ENCODE results near the gene TMEM144.

TMEM144 gene
- total RNA-seq, result 0 reads per million in 4 experiments

DNA sequence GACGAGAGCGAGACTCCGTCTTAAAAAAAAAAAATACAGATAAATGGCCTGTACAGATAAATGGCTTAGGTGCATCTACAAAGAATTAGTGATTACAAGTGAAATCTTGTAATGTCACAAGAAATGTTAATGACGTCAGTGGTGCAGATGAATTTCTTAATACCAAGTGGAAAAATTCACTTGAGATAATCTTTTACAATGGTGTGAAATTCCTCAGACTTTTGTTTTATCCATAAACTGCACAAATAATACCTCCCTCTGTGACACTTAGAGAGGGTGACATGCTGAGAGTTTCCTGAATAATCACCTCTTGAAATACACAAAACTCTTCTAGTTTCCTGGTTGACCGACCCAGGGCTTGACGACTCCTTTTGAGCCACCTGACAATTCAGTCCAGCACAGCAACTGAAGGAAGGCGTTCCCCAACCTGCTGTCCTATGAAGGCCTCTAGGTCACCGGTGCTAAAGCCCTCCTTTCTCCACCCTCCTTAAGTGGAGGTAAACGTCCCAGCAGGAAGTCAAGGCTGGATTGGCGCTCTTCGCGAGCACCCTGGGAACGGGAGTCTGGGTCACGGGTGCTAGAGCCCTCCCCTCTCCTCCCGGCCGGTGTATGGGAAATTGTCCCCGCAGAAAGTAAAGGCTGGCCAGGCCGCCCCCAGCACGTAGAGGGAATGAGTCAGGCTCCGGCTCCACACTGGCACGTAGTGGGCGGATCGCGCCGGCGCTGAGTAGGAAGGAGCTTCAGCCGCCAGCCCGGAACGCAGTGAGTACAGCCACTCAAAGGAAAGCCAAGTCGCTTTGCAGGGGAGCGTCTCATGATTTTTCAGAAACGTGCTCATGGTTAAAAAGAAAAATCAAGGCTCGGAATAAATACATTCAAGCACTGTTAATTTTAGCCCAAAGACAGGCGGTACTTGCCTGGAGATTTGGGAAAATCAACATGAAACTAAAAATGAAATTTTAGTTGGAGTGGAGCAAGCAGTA is at the start of gene TMEM144:
TSS of gene TMEM144 (plus strand) at position 662 of the 983 bp plus-strand sequence. CDS start 2,182 bp downstream, outside the sequence.
- no peak for DNase-seq

DNA sequence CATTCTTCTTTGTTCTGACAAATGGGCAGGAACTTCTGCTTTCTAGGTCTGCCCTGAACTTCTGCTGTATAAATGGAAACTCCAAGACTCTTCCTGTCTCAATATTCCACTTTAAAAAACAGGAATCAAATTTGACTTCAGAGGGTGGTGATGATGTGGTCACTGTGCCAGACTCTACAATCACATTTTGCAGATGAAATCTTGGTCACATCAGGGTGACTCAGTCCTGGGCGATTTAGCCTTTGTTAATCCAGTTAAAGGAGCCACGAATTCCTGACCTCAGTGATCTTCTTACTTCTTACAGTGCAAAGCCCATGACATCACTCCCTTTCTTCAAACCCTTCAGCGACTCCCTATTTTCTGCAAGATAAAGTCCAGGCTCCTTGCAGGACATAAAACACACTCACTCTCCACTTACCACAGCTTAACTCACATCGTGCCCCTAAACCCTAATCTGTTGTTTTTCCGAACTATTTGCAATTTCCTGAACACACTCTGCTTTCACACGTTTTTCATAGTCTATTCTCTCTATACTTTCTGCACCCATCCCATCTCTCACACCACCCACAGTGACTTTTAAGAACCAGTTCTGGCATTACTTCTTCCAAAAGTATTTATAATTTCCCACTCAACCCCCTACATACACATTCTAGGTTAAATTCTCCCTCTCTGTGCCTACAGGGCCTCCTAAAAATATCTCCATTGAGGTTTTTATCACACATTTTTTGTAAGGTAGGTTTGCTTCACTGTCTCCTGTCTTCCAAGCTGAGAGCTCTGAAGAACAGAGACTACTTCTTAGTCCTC is 48.5 kb upstream of the TMEM144 start:
- DNase-seq, result no peak

- DNase-seq, result no peak
These were observed 47.7 kb upstream of the TMEM144 start for GRCh38 chr4:158162631-158163030.

DNA sequence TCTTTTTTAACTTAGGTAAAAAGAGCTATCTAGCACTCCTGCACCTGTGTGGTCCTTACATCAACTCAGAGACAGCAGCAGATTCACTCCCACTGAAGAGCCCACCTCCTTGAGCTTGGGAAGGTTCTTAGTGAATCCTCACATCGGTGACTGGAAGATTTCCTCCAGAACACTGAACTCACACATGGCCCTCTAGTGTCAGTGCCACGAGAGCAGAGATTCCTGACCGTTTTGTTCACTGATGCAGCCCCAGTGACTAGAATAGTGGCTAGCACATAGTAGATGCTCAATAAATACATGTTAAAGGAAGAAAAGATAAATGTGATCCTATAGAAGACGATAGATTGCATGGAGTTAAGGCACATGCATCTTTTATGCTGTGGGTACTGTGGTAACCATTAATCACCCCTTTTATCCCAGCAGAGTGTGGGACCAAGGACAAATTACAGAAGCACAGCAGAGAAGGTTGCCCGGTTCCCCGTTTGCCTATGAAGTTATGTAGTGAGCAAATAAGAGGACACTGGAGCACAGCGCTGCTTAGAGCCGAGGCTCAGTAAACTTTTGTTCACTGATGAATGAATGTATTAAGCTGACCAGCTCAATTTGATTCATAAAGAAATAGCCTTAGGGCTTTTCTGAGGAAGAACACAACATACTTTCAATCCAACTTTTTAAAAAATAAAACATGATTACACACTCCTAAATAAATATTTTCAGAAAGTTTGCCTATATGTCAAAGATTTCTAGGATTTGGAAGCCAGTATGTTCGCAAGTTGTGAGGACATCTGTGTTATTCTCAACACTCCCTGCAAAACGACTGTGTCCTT is 46.1 kb upstream of the TMEM144 start:
- DNase-seq, result no peak

- DNase-seq, result no peak
These were observed 45.5 kb upstream of the TMEM144 start for GRCh38 chr4:158164768-158165213.

- no peak for DNase-seq
These were observed 43.6 kb upstream of the TMEM144 start for GRCh38 chr4:158166701-158167100.

- DNase-seq, result no peak
These were observed 41.7 kb upstream of the TMEM144 start for GRCh38 chr4:158168606-158169005.

DNA sequence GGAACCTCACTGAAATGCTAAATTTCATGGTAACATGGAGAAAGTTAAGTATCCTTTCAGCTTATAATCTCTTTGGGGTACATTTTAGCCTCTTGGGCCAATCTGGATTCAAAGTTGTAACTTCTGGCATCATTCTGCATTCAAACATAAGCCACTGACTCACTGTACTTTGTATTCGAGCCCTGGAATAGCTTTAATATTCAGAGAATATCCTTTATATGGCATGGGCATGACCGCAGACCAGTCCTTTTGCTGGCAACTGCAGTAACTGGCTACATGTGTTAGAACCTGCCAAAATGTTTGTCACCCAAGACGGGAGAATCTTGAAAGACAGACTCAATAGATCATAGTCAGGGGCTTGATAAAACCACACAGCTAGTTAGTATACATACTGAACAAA is 40.8 kb upstream of the TMEM144 start:
- no peak for DNase-seq

DNA sequence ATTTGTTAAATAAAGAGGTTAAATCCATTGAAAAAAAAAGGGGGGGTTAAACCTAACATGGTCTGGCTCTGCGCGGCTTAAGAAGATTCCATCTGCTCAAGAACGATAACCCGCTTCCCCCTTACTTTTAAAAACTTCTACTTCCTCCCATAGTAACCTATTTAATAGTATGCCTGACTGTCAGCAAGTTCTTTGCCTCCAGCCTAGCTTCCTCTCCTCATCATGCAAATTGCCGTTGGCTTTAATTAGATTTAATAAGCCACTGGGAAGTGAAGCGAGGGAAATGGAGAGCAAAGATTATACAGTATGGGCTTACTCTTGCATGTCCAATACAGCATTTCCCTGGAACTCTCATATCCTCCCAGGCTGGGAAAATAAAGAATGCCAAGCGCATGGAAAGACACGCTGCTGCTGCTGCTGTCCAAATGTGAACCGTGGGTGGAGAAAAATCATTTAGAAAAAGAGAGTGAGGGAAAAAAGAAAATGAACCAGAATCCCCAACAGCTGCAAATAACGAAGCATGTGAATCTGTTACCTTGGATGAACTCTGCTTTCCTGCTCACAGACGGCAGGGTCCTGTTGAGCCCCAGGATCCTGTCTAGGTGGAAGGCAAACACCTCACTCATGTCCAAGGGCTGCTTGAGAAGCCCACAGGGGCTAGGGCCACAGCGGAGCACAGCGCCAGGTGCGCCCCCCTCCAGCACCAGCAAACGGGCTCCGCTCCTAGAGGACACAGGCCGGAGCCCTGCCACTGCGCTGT is 40.2 kb upstream of the TMEM144 start:
- no peak for DNase-seq

DNA sequence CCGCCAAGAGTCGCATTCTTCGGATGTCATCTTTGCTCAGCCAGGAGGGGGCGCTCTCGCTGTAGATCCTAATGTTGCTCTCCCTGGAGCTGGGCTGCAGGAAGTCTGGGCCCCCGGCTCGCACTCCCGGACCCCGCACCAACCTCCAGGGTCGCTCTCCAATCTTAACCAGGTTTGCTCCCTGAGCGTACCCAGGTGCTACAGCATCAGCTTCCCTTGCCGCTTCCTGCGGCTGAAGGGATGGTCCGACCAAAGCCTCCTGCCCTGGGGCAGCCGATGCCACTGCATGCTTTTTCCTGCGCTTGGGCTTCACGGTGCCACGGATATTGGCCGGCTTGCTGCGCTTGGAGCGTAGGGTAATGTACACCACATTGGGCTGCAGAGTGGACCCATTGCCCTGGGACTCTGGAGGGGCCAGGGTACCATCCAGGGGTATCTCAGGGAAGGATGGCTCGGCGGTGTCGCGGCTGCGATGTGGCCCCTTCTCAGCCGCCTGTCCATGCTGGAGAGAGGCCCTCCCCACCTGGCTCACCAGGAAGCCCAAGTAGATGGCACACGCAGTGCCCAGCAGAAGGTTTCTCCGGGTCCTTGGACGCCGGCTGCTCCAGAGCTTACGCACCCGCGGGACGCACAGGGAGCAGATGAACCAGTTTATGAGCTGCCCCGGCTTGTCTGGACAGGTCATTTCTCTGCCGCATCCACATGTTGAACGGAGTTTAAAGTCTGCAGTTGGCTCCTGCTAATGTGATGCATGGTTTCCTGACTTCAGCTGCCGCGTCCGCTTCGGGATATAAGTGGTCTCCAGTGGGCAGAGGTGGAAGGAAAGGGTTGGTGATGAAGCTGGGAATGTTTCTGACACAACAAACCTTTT is 39.4 kb upstream of the TMEM144 start:
- no peak for DNase-seq

GRCh38 chr4:158172261-158173258 is 37.7 kb upstream of the TMEM144 start, which contains the start of gene GASK1B:
GASK1B (minus strand) TSS chr4:158173025; CDS start chr4:158171375, 1,650 bp downstream.
- no peak for DNase-seq

DNA sequence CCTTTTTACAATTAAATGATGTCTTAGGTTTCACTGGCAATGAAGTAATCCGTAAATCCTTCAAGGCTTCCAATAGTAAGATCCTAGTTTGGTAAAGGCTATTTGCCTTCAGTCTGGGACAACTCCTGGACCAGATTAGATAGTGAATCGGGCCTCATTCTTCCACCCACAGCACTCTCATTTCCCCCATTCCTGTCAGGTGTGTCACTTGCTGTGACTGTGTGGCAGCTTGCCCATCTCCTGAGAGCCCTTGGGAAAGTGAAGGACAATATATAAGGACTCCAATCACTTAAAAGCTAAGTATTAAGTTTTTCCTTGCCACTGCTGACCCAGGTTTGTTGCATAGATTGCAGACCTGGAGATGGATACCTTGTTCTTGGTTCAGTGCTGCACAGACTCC is 34.2 kb upstream of the TMEM144 start:
- no peak for DNase-seq

DNA sequence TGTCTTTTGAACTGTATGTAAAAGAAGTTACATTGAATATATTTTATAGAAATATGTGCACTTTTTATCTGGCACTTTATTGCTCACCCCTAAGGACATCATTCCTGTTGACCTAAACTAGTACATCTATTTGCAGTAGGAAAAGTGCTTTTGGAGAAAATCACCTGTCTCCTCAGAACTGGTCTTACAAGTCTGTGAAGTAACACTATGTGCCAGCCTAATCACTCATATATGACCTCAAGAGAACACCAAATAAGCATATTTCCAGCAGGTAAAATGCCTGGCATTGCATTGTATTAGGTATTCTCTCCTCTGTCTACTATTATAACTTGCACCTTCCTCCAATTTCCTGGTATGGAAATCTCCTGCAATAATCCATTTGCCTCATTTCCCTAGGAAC is 33.5 kb upstream of the TMEM144 start:
- DNase-seq, result no peak

GRCh38 chr4:158179465-158179864 is 30.8 kb upstream of the TMEM144 start:
- no peak for DNase-seq

GRCh38 chr4:158181906-158182305 is 28.4 kb upstream of the TMEM144 start:
- no peak for DNase-seq

GRCh38 chr4:158182736-158183135 is 27.6 kb upstream of the TMEM144 start:
- DNase-seq, result no peak

DNA sequence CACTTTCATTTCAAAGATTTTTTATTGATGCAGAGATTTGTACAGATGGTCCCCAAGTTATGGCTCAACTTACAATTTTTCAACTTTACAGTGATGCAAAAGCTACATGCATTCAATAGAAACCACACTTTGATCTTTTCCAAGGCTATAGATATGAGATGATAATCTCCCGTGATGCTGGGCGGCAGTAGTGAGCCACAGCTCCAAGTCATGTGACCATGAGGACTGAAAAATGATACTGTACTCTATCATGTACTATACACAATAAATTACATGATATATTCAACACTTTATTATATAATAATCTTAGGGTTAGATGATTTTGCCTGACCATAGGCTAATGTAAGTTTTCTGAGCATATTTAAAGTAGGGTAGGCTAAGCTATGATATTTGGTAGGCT is 23.5 kb upstream of the TMEM144 start:
- DNase-seq, result no peak

DNA sequence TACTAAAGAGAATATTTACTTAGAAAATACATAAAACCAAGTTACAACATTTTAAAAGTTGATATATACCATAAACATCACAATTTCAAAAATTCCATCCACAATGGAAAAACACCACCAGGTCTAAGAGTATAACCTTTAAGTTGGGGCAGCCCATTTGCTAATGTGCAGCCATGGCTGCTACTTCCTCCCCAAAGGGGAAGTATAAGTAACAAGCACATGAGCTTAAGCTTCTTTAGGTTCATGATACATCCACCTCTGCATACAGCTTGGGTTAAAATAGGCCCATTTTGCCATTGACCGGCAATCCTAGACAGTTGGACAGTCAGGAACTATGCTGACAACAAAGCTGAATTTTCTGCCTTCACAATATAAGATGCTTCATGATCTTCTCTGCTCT is 20.9 kb upstream of the TMEM144 start:
- DNase-seq, result no peak

DNA sequence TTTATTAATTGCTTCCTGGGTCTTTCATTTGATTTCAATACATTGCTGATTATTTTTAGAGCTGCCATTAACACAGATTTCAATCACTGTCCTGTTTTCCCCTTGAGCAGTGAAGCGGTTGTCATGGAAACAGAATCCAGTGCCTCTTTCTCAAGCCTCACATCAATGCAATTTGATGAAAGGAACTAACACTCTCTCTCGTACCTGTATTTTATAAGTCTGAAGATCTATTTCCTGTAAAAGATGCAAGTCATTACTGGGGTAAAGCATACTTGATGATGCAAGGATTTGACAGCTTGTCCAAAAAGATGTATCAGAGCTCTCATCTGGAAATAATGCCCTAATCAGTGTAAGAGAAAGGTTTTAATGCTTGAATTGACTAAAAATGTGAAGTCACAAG is 19.6 kb upstream of the TMEM144 start:
- no peak for DNase-seq
